ENCODE results near the gene SLC27A4. TPM values are rescaled to one million over a fixed set of nuclear protein-coding genes. Genes with fewer than 3 reads are reported as not detected.

SLC27A4 gene
- total RNA-seq, 2 donors from 2014 or later = 22.4 to 25.0 TPM

GRCh38 chr9:128370367-128370751 is 30.0 kb downstream of the SLC27A4 start:
- H3K27ac Mint-ChIP-seq = peak overlapping the region; percentile 89
- peaks cover 6% of the 10 kb centered on the region for H3K36me3 ChIP-seq (ENCODE audit: control insufficient read depth, insufficient read depth, low read length)
- no peaks in the 10 kb centered on the region for H3K9me3 ChIP-seq (ENCODE audit: control insufficient read depth, low read length)
- peak overlapping the region; percentile 42 for H3K27ac ChIP-seq (ENCODE audit: low read depth, low read length)
- peaks cover 5% of the 10 kb centered on the region for H3K4me1 ChIP-seq (ENCODE audit: control insufficient read depth, insufficient read depth, low read length)
- peaks cover 24% of the 10 kb centered on the region for H3K4me1 Mint-ChIP-seq
- no peaks in the 10 kb centered on the region for H3K27me3 ChIP-seq (ENCODE audit: control insufficient read depth, insufficient read depth, low read length, poor library complexity, severe bottlenecking)
- H3K4me3 Mint-ChIP-seq = peak overlapping the region; percentile 94
- TF ChIP-seq CTCF (conservative IDR thresholded peaks at IDR 0.05) = no peak
- peaks cover 25% of the 10 kb centered on the region for H3K27me3 Mint-ChIP-seq (ENCODE audit: insufficient read depth)
- H3K36me3 Mint-ChIP-seq (ENCODE audit: low read depth) = peaks cover 3% of the 10 kb centered on the region
- peak overlapping the region; percentile 98 for H3K4me3 ChIP-seq (ENCODE audit: low read length)
- DNase-seq = no peak
- peak overlapping the region; percentile 70 for H3K9ac ChIP-seq (ENCODE audit: extremely low read depth, low read length, poor library complexity, severe bottlenecking)
- H3K9me3 Mint-ChIP-seq = no peaks in the 10 kb centered on the region

GRCh38 chr9:128370752-128371629 is 30.7 kb downstream of the SLC27A4 start, which contains the start of gene URM1:
URM1 (plus strand) TSS chr9:128371374; CDS start chr9:128371381, 7 bp downstream.
- H3K27me3 Mint-ChIP-seq (ENCODE audit: insufficient read depth) = peaks cover 19% of the 10 kb centered on the region
- 0 to 1% methylated on average over 30 to 55 of the region's 55 CpGs for WGBS, 2 experiments (ENCODE audit: insufficient coverage in 1 of 2, insufficient read length in 1 of 2)

GRCh38 chr9:128371630-128372117 is 31.3 kb downstream of the SLC27A4 start:
- no peak for DNase-seq
- Mint-ChIP-seq H3K4me3 (peak overlapping the region; percentile 94), H3K36me3 (ENCODE audit: low read depth) (peaks cover 7% of the 10 kb centered on the region), H3K9me3 (no peaks in the 10 kb centered on the region), H3K27ac (peak overlapping the region; percentile 87), H3K4me1 (peaks cover 20% of the 10 kb centered on the region), H3K27me3 (ENCODE audit: insufficient read depth) (peaks cover 12% of the 10 kb centered on the region)
- H3K4me3 ChIP-seq (ENCODE audit: low read length) = peak overlapping the region; percentile 98
- no peaks in the 10 kb centered on the region for H3K9me3 ChIP-seq (ENCODE audit: control insufficient read depth, low read length)
- H3K36me3 ChIP-seq (ENCODE audit: control insufficient read depth, insufficient read depth, low read length) = peaks cover 6% of the 10 kb centered on the region
- 0 to 1% methylated on average over 8 to 10 of the region's 10 CpGs for WGBS, 2 experiments (ENCODE audit: insufficient coverage in 1 of 2, insufficient read length in 1 of 2)
- no peak overlapping the region for H3K27ac ChIP-seq (ENCODE audit: low read depth, low read length)
- H3K4me1 ChIP-seq (ENCODE audit: control insufficient read depth, insufficient read depth, low read length) = peaks cover 5% of the 10 kb centered on the region
- peak overlapping the region; percentile 66 for H3K9ac ChIP-seq (ENCODE audit: extremely low read depth, low read length, poor library complexity, severe bottlenecking)
- peak; percentile 9 for TF ChIP-seq CTCF (conservative IDR thresholded peaks at IDR 0.05)
- no peaks in the 10 kb centered on the region for H3K27me3 ChIP-seq (ENCODE audit: control insufficient read depth, insufficient read depth, low read length, poor library complexity, severe bottlenecking)

More at GRCh38 chr9:128370752-128371629, 30.7 kb downstream of the SLC27A4 start, which contains the start of gene URM1:
- peak within 1 kb of the TSS; percentile 94 for H3K4me3 Mint-ChIP-seq
- Histone ChIP-seq H3K4me1 (ENCODE audit: control insufficient read depth, insufficient read depth, low read length) (peaks cover 5% of the 10 kb centered on the region), H3K9me3 (ENCODE audit: control insufficient read depth, low read length) (no peaks in the 10 kb centered on the region), H3K27me3 (ENCODE audit: control insufficient read depth, insufficient read depth, low read length, poor library complexity, severe bottlenecking) (no peaks in the 10 kb centered on the region), H3K4me3 (ENCODE audit: low read length) (peak within 1 kb of the TSS; percentile 98), H3K27ac (ENCODE audit: low read depth, low read length) (peak within 1 kb of the TSS; percentile 42), H3K36me3 (ENCODE audit: control insufficient read depth, insufficient read depth, low read length) (peaks cover 6% of the 10 kb centered on the region), H3K9ac (ENCODE audit: extremely low read depth, low read length, poor library complexity, severe bottlenecking) (peak within 1 kb of the TSS; percentile 70)
- peaks cover 20% of the 10 kb centered on the region for H3K4me1 Mint-ChIP-seq
- peak; percentile 98 for DNase-seq
- H3K36me3 Mint-ChIP-seq (ENCODE audit: low read depth) = peaks cover 7% of the 10 kb centered on the region
- no peaks in the 10 kb centered on the region for H3K9me3 Mint-ChIP-seq
- H3K27ac Mint-ChIP-seq = peak within 1 kb of the TSS; percentile 89
- TF ChIP-seq CTCF (conservative IDR thresholded peaks at IDR 0.05) = peak; percentile 27
